Measurements from ENCODE around the gene PRKCE.

GRCh38 chr2:45941531-45942236, 290.2 kb downstream of the PRKCE start:
- TF ChIP-seq, protein P1, sequence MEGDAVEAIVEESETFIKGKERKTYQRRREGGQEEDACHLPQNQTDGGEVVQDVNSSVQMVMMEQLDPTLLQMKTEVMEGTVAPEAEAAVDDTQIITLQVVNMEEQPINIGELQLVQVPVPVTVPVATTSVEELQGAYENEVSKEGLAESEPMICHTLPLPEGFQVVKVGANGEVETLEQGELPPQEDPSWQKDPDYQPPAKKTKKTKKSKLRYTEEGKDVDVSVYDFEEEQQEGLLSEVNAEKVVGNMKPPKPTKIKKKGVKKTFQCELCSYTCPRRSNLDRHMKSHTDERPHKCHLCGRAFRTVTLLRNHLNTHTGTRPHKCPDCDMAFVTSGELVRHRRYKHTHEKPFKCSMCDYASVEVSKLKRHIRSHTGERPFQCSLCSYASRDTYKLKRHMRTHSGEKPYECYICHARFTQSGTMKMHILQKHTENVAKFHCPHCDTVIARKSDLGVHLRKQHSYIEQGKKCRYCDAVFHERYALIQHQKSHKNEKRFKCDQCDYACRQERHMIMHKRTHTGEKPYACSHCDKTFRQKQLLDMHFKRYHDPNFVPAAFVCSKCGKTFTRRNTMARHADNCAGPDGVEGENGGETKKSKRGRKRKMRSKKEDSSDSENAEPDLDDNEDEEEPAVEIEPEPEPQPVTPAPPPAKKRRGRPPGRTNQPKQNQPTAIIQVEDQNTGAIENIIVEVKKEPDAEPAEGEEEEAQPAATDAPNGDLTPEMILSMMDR (IDR thresholded peaks at IDR 0.05) = no peak
- TF ChIP-seq POLR2AphosphoS5 (IDR thresholded peaks at IDR 0.05) (no peak), POLR2A (IDR thresholded peaks at IDR 0.05) (no peak), EP300 (IDR thresholded peaks at IDR 0.05) (no peak)
